Measurements from ENCODE around the gene NCK2.

The NCK2 gene

GRCh38 chr2:105935063-105935462 lies 190.4 kb downstream of the NCK2 start:
- DNase-seq = no peak

GRCh38 chr2:105936954-105937353 lies 192.2 kb downstream of the NCK2 start:
- DNase-seq = no peak

- no peak for DNase-seq
These were observed 192.9 kb downstream of the NCK2 start for GRCh38 chr2:105937498-105938097.

All from activated CD4-positive, CD25-positive, alpha-beta regulatory T cell (primary cell).